ENCODE results near the gene BCAS1.

BCAS1 gene, protein sequence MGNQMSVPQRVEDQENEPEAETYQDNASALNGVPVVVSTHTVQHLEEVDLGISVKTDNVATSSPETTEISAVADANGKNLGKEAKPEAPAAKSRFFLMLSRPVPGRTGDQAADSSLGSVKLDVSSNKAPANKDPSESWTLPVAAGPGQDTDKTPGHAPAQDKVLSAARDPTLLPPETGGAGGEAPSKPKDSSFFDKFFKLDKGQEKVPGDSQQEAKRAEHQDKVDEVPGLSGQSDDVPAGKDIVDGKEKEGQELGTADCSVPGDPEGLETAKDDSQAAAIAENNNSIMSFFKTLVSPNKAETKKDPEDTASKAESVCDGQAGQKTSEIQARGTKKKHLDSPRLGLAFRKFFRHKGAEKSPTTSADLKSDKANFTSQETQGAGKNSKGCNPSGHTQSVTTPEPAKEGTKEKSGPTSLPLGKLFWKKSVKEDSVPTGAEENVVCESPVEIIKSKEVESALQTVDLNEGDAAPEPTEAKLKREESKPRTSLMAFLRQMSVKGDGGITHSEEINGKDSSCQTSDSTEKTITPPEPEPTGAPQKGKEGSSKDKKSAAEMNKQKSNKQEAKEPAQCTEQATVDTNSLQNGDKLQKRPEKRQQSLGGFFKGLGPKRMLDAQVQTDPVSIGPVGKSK

DNA sequence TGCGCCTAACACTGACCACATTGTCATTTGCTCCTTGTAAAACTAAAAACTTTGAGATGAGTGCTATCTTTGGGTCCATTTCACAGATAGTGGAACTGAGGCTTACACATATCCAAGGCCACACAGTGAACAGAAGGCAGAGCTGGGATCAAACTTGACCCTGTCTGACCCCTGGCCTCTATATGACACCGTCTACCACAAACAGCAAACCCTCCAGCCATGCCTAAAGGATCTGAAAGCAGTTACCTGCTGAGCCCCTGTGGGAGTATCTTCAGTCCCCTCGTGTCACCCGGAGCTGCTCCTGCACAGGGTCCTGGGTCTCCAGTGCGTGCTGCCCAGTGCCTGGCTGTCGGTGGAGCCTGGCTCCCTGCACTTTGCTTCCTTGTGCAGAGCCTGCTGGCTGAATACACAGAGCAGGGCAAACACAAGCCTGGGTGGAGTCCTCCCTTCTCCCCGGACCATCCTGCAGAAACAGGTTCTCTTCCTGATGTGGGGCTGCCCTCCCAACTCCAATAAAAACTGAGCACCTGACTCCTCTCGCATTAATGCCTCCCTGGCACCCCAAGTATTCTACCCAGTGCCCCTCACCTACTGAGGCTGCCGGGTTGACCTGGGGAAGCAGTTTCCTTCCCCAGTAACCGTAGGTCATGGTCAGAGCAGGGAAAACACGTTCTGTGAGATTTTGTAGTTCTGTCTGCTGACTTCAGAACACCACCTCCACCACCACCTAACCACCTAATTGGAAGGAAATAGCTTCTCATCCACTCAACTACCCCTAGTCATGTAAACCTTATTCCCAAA, at the start of gene BCAS1:
TSS of gene BCAS1 (minus strand) at position 408 of the 801 bp plus-strand sequence. CDS start 11,876 bp downstream, outside the sequence.
- DNase-seq (ENCODE audit: low spot score), result no peak

GRCh38 chr20:54119744-54120143, 49.4 kb upstream of the BCAS1 start:
- no peak for DNase-seq (ENCODE audit: low spot score)

GRCh38 chr20:54118220-54119001, 48.0 kb upstream of the BCAS1 start:
- no peak for DNase-seq (ENCODE audit: low spot score)

DNA sequence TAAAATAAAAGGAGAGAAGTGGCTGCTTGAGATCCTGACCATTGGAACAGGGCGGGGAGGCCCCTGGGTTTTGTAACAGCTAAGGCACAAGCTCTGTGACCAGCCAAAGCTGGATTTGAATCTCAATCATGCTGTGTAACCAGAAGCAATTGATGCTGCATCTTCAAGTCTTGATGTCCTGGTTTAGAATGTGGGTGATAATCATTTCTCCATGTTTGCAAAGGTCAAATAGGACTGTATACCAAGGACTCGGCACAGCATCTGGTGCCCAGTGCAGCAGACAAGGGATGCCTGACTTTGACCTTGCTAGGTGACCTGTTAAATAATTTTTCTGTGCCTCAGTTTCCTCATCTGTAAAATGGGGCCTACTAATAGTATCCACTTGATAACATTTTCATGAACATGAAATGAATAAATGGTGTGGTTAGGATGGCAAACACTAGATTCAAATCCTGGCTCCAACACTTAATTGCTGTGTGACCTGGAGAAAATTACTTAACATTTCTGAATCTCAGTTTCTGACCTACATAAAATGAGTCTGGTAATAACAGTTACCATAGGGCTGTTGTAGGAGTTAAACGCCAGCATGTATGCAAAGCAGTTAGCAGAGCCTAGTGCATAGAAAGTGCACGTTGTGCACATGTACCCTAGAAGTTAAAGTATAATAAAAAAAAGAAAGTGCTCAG, 46.3 kb upstream of the BCAS1 start:
- no peak for DNase-seq (ENCODE audit: low spot score)

DNA sequence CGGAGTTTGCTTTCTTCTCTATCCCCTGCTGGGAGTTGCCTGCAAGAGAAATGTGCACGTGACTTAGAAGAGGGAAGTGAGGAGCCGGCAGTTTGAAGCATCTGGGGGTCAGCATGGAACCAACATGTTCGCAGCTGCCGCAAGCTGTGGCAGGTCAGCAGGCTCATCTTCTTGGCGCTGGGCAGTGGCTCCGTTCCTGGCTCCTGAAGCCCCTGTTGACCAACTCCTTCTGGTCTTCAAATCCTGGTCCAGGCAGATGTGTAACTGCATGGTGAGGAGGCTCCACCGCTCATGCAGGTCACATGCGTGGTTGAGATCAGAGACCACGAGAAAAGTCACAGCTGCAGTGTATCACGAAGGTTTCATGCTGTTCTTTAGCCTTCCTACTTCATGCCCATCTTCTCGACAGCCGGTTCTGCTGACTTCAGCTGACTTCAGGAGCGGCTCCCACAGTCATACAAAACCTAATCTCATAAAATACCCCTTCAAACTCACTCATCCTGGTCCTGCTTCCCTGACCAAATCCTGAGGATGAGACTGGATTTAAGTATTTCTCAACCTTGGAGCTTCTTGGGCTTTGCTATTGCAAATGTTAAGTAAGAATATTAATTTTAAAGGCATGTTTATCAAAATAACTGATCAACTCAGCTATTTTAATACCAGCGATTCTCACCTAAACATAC, 44.9 kb upstream of the BCAS1 start:
- no peak for DNase-seq (ENCODE audit: low spot score)

DNA sequence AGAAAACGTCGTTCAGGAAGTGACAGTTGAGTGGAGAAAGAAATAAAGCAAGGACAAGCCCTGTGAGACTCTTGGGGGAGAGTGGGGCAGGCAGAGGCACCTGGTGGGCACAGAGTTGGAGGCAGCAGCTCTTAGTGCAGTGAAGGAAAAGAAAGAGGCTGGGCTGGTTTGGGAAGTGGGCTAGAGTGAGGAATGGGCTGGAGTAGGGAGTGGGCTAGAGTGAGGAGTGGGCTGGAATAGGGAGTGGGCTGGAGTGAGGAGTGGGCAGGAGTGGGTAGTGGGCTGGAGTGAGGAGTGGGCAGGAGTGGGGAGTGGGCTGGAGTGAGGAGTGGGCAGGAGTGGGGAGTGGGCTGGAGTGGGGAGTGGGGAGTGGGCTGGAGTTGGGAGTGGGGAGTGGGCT, 43.7 kb upstream of the BCAS1 start:
- no peak for DNase-seq (ENCODE audit: low spot score)

DNA sequence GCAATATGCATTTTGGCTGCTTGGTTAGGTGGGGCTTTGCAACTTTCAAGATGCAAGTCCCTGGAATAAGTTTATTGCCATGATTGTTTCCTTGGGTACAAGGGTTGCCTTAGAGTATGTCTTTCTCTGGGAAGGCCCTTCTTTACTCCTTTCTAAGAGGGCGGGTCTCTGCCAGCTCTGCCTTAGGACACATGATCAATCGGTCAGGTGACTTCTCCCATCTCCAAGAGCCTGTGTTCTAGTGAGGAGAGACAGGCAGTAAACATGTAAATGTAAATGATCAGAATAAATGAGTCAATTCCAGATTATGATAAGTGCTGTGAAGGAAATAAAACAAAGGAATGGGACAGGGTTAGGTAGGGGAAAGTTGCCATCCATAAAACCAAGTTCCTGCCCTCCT, 43.2 kb upstream of the BCAS1 start:
- DNase-seq (ENCODE audit: low spot score), result no peak

- no peak for DNase-seq (ENCODE audit: low spot score)
These were observed 42.0 kb upstream of the BCAS1 start for GRCh38 chr20:54112221-54112884.

GRCh38 chr20:54111460-54111859, 41.1 kb upstream of the BCAS1 start:
- no peak for DNase-seq (ENCODE audit: low spot score)

DNA sequence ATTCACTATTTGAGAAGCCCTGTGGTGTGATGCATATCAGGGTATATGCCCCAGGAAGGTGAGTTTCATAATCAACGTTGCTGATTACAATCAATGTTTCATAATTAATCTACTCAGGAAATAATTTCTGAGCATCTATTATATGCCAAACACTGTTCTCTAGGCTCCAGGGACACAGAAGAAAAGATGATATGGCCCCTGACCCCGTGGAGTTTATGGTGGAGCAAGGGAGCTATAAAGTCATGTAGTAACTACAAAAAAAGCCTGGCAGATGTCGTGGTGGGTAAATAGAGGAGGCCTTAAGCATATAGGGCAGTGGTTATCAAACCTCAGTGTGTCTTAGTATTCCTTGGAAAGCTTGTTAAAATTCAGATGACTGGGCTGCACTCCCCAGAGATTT, 40.1 kb upstream of the BCAS1 start:
- no peak for DNase-seq (ENCODE audit: low spot score)

GRCh38 chr20:54110041-54110440, 39.6 kb upstream of the BCAS1 start:
- no peak for DNase-seq (ENCODE audit: low spot score)

GRCh38 chr20:54108817-54109216, 38.4 kb upstream of the BCAS1 start:
- no peak for DNase-seq (ENCODE audit: low spot score)

GRCh38 chr20:54108326-54108642, 37.9 kb upstream of the BCAS1 start:
- no peak for DNase-seq (ENCODE audit: low spot score)

- DNase-seq (ENCODE audit: low spot score), result no peak
These were observed 37.4 kb upstream of the BCAS1 start for GRCh38 chr20:54107600-54108325.

- DNase-seq (ENCODE audit: low spot score), result no peak
These were observed 36.8 kb upstream of the BCAS1 start for GRCh38 chr20:54107181-54107580.

DNA sequence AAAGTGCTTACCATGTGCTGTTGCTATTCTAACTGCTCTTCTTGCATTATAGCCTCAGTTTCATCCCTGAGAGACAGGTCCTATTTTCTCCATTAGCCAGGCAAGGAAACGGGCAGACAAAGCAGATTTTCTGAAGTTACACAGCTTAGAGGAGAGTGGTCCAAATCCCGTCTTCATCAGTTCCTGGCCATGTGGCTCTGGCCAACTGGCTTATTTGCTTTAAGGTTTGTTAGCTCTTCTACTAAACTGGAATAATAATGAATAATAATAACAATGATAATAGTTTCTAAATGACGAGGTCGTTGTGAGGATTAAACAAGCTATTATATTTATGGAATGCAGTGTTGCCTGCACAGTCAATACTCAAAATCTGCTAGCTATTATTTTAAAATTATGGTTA, 35.8 kb upstream of the BCAS1 start:
- no peak for DNase-seq (ENCODE audit: low spot score)

DNA sequence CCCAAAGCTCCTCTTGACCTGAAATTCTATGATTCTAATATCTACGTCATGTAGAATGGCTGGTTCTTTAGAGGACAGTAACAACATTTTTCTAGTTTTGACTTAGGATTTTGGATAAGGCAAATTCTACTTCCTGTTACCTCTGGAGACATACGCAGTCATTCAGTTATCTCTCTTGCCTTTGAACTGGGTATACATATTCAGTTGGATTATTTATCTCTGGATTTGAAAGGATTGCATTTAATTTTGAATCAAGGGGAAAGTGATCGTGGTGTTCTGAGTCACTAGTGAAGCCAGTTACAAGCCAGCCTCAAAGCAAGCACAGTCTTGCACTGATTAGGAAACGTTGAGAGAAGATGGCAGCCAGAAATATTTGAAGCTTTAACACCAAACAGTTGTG, 35.3 kb upstream of the BCAS1 start:
- no peak for DNase-seq (ENCODE audit: low spot score)

DNA sequence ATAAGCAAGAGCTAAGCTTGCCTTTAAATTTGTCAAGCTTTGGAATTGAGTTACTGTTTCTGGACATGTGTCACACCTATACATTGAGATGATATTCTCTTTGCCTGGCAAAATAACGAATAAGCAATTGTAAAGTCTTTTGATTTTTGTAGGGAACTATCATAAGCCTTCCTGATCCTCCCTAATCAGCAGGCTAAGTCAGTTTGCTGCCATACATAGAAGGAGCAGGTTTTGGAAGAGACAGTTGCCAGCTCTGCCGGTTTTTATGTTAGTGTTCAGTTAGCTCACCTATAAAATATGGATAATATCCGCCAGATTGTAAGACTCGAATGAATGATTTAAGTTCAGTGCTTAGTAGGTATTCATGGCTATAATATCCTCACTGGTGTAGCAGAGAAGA, 34.4 kb upstream of the BCAS1 start:
- DNase-seq (ENCODE audit: low spot score), result no peak

DNA sequence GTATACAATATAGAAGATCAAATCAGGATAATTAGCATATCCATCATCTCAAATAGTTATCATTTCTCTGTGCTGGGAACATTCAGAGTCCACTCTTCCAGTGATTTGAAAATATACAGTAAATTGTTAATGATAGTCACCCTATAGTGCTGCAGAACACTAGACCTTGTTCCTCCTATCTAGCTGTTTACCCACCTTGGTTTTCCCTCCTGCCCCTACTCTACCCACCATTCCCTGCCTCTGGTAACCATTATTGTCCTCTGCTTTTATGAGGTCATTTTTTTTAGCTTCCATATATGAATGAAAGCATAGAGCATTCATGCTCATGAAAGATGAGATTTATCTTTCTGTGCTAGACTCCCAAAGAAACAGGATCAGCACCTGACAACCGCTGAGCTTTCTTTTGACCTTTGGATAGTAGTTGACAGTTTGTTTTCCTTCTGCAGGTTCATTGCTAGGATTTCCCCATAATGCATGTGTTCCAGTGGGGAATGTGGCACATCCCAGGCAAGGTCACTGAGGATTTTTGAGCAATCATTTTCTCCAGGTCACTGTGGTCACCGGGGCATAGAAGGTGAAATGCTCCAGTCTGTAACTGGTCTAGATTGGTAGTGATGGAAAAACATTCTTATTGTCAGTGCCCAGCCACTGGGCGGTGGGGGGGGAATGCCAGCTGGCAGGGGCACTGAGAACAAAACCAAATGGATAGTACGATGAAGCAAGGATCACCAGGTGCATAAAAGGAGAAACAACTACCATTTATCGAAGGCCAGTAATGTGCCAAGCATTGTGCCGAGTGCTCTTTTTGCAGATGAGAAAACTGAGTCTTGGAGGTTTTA, 33.6 kb upstream of the BCAS1 start:
- DNase-seq (ENCODE audit: low spot score), result no peak

All from globus pallidus (tissue), 1 donor.